Peyer's patch (tissue), 4 donors: ENCODE results near the gene GABRD.

Experiments
- POLR2A ChIP-seq, 2 donors: fragments of 450-650 bp; IDR thresholded peaks; one replicate each; pipeline ENCODE4 v1.5.1; 2017; ENCODE audit warnings: antibody characterized with exemption in 2 of 2, mild to moderate bottlenecking in 2 of 2, moderate library complexity in 2 of 2
- TF ChIP-seq, protein P1 (sequence below), 6 experiments: fragments of 450-650 bp in 4 of 6; fragments of 200-600 bp in 2 of 6; sonication (generic) in 1 of 6; IDR thresholded peaks; one replicate each; pipeline ENCODE4 v1.5.1; 2017 to 2019; ENCODE audit warnings: antibody characterized with exemption in 6 of 6, mild to moderate bottlenecking in 3 of 6, moderate library complexity in 1 of 6

DNA sequence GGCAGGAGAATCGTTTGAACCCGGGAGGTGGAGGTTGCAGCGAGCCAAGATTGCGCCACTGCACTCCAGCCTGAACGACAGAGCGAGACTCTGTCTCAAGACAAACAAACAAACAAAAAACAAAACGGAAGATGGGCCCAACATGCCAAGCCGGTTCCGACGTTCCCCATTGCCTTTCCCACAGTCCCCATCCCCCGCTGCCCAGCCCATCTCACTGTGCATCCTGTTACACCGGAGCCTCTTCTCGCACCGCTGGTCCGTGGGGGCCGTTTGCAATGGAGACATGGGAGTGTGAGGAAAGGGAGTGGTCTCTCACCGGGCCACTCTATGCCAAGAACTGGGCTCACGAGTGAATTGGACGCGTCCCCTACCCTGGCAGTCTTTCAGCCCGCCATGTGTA lies 14.3 kb upstream of the GABRD start:
- TF ChIP-seq, protein P1, sequence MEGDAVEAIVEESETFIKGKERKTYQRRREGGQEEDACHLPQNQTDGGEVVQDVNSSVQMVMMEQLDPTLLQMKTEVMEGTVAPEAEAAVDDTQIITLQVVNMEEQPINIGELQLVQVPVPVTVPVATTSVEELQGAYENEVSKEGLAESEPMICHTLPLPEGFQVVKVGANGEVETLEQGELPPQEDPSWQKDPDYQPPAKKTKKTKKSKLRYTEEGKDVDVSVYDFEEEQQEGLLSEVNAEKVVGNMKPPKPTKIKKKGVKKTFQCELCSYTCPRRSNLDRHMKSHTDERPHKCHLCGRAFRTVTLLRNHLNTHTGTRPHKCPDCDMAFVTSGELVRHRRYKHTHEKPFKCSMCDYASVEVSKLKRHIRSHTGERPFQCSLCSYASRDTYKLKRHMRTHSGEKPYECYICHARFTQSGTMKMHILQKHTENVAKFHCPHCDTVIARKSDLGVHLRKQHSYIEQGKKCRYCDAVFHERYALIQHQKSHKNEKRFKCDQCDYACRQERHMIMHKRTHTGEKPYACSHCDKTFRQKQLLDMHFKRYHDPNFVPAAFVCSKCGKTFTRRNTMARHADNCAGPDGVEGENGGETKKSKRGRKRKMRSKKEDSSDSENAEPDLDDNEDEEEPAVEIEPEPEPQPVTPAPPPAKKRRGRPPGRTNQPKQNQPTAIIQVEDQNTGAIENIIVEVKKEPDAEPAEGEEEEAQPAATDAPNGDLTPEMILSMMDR (IDR thresholded peaks at IDR 0.05) = no peak
- TF ChIP-seq POLR2A (IDR thresholded peaks at IDR 0.05) = no peak
